Activated naive CD4-positive, alpha-beta T cell treated with anti-CD3 and anti-CD28 coated beads, Interleukin-2, amount 50 U/mL, for 16 hours (primary cell): ENCODE results near the gene SH3RF3.
"Not testable (repeated sequence)": the region's sequence is repeated elsewhere in the genome, so short reads cannot be mapped to it uniquely, and the experiment has no call there.

Experiments used
- DNase-seq: peaks from one replicate; pipeline ENCODE4 v3.0.0-alpha.2; 2020

The SH3RF3 gene

DNA sequence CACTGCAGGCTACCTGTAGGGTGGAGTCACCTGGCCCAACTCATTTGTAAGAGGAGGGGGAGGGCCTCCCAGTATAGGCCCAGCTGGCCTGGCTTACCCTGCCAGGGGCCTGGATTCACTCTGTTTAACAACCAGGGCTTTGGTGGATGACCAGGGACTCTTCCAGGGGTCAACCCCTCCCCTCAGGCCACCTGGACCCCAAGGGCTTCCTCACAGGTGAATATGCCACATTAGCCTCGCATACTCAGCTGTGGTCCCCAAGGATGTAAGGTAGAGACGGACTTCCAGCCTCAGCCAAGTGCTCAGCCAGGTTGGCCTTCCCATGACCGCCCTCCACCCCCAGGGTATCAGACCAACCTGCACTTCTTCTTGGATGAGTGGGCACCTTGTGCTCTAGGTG is 8.8 kb upstream of the SH3RF3 start:
- no peak for DNase-seq

GRCh38 chr2:109120686-109121085 is 8.3 kb upstream of the SH3RF3 start:
- not testable (repeated sequence) for DNase-seq

- no peak for DNase-seq
Measured at GRCh38 chr2:109123586-109124201, 5.3 kb upstream of the SH3RF3 start.

DNA sequence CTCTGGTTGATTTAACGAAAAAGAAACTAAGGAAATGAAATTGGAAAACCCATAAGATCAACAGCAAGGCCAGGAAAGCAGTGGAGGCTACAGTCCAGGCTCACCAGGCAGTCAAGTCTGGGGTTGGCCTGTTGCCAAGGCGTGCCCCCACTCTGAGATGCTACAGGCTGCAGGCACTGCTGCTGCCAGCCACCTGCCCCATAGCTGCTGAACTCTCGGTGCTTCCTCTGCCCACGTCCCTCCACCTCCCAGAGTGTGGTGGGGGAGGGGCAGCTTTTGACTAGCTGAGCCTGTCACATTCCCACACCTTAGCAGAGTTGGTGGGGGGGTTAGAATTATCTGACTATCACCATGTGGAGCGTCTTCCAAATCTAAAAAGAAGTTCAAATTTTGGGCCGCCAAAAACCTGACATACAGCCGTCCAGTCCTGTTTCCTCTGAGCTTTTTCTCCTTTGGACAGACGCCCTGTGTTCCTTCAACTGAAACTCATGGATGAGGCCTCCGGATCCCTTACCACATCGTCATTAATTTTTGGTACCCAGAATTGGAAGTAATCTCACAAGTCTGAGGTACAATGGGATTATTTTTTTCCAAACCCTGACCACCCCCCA is 3.9 kb upstream of the SH3RF3 start:
- no peak for DNase-seq

- no peak for DNase-seq
Measured at GRCh38 chr2:109125593-109126500, 3.2 kb upstream of the SH3RF3 start.

DNA sequence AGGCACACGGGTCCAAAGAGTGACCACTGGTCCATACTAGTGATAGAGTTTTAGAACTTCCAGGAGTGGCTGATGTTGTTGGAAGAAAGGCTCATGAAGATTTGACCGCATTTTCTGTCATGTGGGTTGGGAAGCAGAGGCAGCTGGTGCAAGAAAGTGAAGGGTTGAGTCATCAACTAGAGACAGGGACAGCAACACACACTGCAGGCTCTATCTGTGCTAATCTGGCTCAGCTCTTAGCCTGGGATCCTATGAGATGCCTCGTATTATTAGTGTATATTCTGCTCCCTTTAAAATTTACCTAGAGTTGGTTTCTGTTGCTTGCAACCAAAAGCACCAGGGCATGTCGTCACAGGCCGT is 2.5 kb upstream of the SH3RF3 start:
- no peak for DNase-seq

GRCh38 chr2:109127556-109127955 is 1.4 kb upstream of the SH3RF3 start:
- DNase-seq: no peak

- peak; percentile 75 for DNase-seq
Measured at GRCh38 chr2:109128048-109128615, 873 bp upstream of the SH3RF3 start.

DNA sequence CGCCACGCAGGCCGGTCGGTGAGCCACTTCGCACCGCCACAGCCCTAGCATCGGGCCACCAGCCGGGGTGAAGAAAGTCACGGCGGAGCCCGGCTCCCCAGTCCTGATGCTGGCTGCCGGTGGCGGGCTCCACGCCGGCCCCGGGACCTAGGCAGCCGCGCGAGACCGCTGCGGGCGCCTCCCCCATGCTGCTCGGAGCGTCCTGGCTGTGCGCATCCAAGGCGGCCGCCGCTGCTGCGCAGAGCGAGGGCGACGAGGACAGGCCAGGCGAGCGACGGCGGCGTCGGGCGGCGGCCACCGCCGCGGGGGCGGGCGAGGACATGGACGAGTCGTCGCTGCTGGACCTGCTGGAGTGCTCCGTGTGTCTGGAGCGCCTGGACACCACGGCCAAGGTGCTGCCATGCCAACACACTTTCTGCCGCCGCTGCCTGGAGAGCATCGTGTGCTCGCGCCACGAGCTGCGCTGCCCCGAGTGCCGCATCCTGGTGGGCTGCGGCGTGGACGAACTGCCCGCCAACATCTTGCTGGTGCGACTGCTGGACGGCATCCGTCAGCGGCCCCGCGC is 433 bp downstream of the SH3RF3 start:
- DNase-seq: peak; percentile 51

- DNase-seq: no peak
Measured at GRCh38 chr2:109129921-109130722, 1.1 kb downstream of the SH3RF3 start.

DNA sequence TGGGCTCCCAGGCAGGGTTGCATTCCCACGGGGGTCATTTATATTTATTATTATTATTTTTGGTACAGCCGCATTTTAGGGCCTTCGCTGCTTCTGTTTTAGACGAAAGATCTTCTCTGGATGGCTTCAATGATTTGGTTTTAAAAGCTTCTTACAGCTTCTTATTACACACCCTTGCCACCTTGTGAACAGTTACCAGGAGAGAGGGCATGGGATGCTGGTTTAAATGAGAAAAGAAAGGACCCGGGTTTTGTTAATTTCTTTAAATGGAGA is 1.7 kb downstream of the SH3RF3 start:
- DNase-seq: no peak

- no peak for DNase-seq
Measured at GRCh38 chr2:109131777-109132176, 2.8 kb downstream of the SH3RF3 start.

DNA sequence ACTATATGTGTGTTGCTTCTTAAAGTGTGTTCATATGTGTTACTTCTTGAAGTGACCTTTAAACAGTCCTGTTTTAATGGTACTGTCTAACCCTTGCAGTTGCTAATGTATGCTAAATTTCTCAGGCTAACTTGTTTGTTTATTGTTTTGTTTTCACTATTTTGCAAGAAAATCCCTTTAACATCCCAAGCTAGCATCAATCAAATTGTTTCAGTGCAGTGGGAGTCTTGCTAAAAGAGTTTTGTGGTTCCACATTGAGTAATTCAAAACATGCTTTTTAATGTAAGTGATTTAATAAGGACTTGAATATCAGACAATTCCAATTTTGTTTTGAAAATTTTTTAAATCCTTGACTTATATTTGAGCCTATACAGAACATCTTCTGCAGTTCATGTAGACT is 3.6 kb downstream of the SH3RF3 start:
- DNase-seq: no peak

DNA sequence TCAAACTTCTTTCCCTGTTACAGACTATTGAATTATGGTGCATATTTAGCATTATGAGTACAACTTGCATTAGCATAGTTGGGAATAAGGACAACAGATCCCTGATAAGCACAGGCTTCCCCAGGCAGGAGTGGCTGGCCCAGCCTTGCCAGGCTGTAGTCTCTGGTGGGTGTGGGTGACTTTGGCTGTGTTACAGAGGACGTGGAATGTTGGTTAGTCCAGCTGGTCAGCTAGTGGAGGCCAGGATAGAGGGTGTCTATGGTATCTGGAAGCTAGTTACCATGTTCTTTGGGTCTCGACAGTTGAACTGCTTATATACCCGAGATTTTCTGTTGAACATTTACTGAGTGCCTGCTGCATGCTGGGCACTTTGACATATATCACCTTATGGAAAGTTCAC is 4.7 kb downstream of the SH3RF3 start:
- no peak for DNase-seq

GRCh38 chr2:109134741-109135358 is 5.8 kb downstream of the SH3RF3 start:
- DNase-seq: no peak

GRCh38 chr2:109135359-109136197 is 6.6 kb downstream of the SH3RF3 start:
- DNase-seq: no peak

GRCh38 chr2:109136542-109136941 is 7.5 kb downstream of the SH3RF3 start:
- DNase-seq: no peak

- no peak for DNase-seq
Measured at GRCh38 chr2:109137616-109138015, 8.6 kb downstream of the SH3RF3 start.

GRCh38 chr2:109138449-109138848 is 9.4 kb downstream of the SH3RF3 start:
- DNase-seq: no peak

- no peak for DNase-seq
Measured at GRCh38 chr2:109139002-109139401, 10.0 kb downstream of the SH3RF3 start.

DNA sequence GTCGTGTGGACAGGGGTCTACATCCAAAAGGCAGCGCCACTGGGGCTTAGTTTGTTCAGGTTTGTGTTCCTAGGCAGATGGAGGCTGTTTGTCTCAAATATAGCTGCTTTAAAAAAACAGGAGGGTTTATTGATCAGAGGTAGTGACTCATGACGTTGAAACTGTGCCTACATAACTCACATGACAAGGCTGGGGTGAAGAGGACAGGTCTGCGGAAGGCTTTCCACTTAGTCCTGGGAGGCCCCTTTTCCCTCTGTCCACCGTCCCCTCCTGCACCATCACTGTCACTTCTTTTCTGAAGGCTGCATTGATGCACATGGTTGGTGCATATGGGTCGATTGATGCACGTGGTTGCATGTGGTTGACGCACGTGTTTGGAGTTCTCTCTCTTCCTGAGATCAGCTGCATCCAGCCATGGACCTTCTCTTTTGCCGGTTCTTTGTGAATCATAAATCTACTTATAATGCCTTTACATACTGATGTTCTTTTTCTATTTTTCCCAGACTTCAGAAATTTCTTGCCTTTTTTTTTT is 10.9 kb downstream of the SH3RF3 start:
- no peak for DNase-seq
